Endothelial cell of hepatic sinusoid (primary cell): ENCODE measurements around the gene BCL2.

Experiments
- in situ Hi-C: cut with HindIII; loops from 2 replicates; pipeline ENCODE4 v1.10.0; 2017; ENCODE audit warnings: low sequenced_read_pairs

The BCL2 gene

DNA sequence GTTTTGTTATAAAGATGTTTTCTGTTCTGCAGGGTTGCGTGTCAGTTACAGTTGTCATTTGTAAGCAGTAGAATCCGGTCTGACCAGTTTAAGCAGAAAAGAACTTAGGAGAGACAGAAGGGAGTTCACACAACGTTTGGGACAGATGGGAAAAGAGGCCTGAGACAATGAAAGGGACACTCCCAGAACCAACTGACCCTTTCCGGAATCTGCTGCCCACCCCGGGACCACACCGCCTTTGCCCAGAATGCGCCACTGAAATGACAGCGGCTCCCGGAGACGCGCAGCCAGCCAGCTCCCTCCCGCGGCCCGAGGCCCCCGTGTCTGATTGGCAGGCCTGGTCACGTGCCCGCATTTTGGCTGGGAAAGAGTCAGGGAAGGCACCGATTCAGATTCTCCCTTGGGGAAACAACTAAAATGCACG is 244.6 kb downstream of the BCL2 start:
- in situ Hi-C loops, result no loop called here

DNA sequence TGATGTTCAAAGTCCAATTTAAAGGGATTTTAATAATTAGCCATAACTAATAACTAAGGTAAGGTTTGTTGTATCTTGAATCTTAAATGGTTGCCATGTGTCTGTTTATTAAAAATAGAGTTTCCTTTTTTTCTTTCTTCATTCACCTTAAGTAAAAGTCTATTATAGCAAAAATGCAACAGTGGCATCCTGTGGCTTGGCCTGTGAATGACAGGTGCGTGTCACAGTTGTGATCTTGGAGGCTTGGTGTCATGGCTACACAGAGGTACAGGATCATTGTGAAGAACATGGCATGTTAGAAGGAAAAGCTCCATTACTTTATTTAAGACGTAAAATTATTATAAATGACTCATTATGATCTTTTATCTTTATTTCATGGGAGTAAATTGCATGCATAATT is 246.1 kb downstream of the BCL2 start:
- in situ Hi-C loops, result no loop called here
